IPS-18c (cell line): ENCODE measurements around the gene AWAT2.

Experiments
- H3K4me3 ChIP-seq: 2 replicates; pipeline ENCODE4 v1.7.0; 2013; ENCODE audit warnings: low read depth, mild to moderate bottlenecking, low read length, moderate library complexity; ENCODE audit not compliant: insufficient read depth
- H3K9me3 ChIP-seq: one replicate; pipeline ENCODE4 v1.6.1; 2013; ENCODE audit warnings: mild to moderate bottlenecking, low read length, moderate library complexity; ENCODE audit not compliant: control insufficient read depth, insufficient read depth

The AWAT2 gene, protein sequence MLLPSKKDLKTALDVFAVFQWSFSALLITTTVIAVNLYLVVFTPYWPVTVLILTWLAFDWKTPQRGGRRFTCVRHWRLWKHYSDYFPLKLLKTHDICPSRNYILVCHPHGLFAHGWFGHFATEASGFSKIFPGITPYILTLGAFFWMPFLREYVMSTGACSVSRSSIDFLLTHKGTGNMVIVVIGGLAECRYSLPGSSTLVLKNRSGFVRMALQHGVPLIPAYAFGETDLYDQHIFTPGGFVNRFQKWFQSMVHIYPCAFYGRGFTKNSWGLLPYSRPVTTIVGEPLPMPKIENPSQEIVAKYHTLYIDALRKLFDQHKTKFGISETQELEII

DNA sequence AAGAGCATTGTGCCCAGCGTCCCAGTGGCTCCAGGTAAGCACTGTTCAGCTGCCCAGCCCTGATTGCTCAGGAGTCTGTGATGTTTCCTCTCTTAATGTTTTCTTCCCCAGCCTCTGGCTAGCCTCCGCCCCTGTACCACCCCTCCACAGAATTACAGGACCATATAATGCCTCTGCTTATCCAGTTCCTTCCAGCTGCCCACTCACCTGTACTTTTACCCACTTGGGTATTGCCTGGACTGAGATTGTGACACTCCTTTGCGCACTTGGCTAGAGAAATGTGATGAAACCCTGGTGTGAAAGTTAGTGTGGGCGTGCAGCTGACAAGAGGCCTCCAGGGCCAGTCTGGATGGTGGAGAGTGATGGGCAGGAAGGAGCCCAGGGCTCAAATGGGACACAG, at the start of gene AWAT2:
Gene AWAT2 (minus strand): TSS at position 14 of the 400 bp plus-strand sequence. CDS start 6 bp downstream, at position 8.
- Histone ChIP-seq H3K4me3 (no peak within 1 kb of the TSS), H3K9me3 (peaks cover 9% of the 10 kb centered on the region)

DNA sequence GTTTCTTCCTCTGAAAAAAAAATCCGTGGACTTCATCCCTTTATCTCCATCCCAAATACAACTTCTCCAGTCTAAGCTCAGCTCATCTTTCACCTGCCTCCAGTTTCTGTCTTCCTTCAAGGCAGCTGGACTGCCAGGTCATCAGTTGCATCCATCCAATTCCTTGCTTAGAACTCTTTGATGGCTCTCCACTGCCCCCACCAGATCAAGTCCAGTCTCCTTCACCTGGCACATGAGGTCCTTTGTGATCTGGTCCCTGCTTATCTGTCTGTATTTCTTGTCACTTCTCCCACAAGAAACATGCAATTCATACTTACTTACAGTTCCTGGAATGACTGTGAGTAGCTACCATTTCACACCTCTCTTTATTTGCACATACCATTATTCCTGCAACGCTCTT, 46.3 kb upstream of the AWAT2 start:
- Histone ChIP-seq H3K4me3 (no peak overlapping the region), H3K9me3 (peaks cover 3% of the 10 kb centered on the region)

DNA sequence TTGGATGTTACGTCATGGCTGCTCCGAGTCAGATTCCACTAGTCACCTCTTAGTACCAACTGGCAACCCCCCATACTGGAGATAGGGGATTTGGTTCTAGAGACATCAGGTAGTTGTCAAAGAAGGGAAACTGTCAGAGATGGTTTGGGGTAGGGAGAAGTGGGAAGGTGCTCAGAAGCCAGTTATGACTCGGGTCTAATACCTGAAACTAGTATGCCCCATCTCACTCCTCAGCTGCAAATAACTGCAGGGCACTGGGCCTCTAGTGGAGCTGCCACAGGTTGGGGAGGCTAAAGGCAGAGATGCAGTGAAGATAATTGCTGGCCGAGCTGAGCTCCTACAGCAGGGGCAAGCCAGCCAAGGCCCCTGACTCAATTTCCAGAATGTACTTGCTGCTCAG, 42.5 kb upstream of the AWAT2 start:
- H3K9me3 ChIP-seq: peaks cover 6% of the 10 kb centered on the region

DNA sequence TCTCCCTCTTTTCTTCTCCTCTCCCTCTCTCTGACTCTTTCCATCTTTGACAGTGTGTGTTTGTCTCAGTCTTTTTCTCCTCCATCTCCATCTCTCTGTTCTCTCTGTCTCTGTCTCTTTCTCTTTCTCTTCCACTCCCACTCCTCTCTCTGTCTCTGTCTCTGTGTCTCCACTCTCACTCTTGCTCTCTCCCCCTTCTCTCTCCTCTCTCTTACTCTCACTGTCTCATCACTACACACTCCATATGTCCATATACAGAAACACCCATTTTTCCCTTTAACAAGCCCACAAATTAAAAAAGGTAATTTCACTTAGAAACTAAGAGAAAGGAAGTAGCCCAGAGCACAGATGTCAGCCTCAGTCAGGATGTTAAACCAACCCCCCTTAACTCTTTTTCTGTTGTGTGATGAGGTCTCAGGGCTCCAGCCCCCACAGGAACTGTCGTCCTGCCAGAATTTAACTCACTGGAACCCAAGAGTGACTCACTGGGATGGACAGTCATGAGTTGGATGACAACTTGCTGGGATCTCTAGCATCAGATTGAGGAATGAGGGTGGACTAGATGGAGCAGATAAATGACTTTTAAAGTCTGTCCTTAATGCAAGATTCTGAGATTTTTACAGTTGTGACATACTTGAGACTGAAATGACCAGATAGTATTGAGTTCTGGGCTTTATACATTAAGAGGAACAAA, 40.0 kb upstream of the AWAT2 start:
- H3K4me3 ChIP-seq: no peak overlapping the region
- peaks cover 4% of the 10 kb centered on the region for H3K9me3 ChIP-seq

More for the DNA sequence above, 42.5 kb upstream of the AWAT2 start:
- H3K4me3 ChIP-seq: no peak overlapping the region

DNA sequence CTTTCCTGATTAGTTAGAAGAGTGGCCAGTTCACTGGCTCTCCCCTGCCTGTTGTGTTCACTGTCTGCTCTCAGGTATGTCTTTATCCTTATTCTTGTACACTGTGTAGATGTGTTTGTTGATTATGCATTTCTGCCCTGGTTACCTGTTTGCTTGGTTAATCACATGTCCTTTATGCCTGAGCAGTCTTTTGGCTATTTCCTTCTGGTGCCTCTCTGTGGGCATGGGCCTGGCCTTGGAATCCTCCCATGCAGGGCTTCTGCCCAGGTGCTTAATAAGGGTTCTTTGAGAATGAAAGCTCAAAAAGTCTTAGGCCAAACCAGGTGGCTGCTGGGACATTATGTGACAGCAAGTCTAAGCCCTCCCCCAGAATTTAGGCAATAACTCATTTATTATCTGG, 39.0 kb upstream of the AWAT2 start:
- Histone ChIP-seq H3K4me3 (no peak overlapping the region), H3K9me3 (peaks cover 2% of the 10 kb centered on the region)

DNA sequence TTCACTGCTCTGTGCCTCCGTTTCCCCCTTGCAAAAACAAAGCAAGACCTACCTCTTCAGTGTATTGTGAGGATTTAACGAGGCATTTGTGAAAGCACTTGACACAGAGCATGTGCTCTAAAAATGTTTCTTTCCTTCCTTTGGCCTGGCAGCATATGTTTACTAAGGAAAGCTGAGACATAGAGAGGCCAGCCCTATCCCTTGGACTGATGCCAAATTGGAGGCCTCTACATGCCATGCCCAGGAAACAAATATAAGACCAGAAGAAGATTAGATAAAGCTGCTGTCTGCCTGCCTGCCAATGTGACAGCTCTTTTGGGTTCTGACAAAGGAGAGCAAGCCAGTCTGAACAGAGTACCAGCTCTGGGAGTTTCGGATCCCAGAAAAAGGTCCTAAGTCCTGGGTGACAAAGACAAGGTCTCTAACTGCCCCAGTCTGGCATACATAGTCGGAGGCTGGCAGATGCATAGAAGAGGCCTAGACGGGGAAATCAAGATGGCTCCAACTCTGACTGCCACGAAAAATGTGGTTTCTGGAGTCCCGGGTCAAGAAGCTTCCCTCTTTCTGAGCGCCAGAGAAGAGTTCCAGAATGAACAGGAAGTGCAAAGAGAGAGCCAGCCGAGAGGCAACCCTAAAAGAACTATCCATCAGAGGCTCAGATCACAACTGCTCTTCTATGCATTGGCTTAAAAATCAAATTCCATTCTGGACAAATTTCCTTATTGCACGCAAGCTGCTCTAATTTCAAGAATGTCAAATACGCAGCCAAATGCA, 38.3 kb upstream of the AWAT2 start:
- H3K4me3 ChIP-seq: no peak overlapping the region
- H3K9me3 ChIP-seq: peaks cover 2% of the 10 kb centered on the region

DNA sequence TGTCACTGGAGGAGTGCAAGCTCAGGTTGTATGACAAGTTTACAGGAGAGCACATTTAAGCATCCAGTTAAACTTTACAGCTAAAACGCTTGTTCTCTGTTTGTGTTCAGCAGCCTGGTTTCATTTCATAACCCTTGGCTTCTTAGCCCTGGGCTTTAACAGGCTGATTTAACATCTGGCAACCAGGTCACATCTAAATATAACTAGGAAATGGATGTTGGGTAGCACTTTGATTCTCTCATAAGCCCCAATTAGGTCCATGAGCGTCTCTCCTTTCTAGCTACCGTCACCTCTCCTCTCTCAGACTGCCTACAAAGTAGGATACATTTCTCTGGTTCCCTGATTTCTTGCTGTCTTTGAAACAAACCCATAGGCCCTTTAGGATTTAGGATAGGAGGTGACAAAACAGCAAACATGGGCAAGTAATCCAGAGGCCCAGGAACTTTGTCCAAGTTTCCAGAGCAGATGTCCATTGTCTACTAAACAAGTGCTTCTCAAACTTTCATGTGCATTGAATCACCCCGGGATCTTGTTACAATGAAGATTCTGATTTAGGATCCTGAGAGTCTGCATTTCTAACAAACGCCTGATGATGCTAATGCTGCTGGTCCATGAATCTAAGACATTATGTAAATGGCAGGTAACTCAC, 35.0 kb upstream of the AWAT2 start:
- peaks cover 2% of the 10 kb centered on the region for H3K9me3 ChIP-seq
- H3K4me3 ChIP-seq: no peak overlapping the region

DNA sequence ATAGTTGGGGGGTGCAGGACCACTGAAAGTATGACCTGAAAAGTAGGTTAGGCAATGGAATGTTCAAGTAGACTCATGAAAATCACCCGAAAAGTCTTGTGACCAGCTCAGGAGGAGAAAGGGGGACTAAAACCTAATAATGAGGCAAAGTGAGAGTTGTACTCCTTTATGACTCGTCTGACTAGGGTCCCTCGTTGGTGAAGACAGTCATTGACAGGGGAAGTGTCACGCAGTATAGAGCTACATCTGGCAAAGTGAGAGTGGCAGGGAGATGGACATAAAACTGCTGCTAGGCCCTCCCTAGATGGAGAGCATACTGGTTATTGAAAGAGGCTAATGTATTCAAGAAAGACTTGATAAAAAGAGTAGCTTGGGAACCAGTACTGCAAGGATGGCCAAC, 33.0 kb upstream of the AWAT2 start:
- Histone ChIP-seq H3K4me3 (no peak overlapping the region), H3K9me3 (peaks cover 4% of the 10 kb centered on the region)

DNA sequence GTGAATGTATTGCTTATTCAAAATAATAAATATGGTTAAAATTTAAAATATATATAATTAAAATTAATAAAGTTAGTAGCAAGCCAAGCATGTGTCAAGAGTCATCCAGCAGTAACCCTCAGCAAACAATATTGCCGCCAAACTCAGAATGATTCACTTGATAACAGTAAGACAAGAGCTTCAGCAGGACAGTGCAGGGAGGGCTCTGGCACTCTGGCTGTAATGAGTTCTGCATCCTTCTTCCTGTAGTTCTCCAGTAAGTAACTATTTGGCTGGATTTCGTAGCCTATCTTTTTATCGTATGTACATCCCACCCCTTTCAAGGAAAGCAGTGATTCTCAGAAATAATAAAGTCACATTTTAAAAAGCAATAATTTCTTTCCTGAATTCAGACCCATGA, 30.1 kb upstream of the AWAT2 start:
- Histone ChIP-seq H3K4me3 (no peak overlapping the region), H3K9me3 (peaks cover 12% of the 10 kb centered on the region)

DNA sequence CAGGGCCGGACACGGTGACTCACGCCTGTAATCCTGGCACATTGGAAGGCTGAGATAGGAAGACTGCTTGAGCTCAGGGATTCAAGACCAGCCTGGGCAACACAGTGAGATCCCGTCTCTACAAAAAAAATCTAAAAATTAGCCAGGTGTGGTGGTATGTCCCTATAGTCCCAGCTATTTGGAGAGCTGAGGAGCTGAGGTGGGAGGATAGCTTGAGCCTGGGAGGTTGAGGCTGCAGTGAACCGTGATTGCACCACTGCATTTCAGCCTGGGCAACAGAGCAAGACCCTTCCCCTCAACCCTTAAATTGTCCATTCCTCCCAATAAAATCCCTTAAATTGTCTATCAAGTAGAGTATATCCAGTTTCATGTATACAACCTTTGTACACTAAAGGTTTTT, 29.6 kb upstream of the AWAT2 start:
- peaks cover 12% of the 10 kb centered on the region for H3K9me3 ChIP-seq

DNA sequence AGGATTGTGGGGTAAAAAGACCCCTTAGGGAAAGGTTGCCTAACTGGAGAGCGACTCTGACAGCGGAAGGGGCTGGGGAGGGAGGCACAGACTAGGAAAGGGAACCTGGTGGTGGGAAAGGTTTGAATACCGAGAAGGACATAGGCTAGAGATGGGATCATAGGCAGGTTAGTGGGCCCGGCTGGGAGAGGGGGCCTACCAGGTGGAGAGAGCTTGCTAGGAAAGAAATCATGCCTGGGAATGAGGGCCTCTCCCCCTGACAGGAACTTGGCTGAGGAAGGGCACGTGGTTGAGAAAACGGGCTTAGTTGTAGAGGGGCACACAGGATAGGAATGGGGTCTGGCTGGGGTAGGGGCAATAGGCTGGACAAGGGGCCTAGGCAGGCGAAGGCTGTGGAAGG, 16.9 kb upstream of the AWAT2 start:
- Histone ChIP-seq H3K4me3 (no peak overlapping the region), H3K9me3 (no peaks in the 10 kb centered on the region)

More for the DNA sequence above, 29.6 kb upstream of the AWAT2 start:
- no peak overlapping the region for H3K4me3 ChIP-seq

DNA sequence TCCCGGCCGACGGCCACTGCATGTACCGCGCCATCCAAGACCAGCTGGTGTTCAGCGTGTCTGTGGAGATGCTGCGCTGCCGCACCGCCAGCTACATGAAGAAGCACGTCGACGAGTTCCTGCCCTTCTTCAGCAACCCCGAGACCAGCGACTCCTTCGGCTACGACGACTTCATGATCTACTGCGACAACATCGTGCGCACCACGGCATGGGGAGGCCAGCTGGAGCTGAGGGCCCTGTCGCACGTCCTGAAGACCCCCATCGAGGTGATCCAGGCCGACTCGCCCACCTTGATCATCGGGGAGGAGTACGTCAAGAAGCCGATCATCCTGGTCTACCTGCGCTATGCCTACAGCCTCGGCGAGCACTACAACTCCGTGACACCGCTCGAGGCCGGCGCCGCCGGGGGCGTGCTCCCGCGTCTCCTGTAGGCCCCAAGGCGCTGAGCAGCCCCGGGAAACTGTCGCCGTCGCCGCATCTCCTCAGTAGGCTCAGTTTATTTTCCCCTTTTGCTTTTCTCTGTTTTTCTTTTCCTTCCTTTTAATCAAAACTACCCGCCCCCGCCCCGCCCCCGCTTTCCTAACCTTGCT, 13.3 kb upstream of the AWAT2 start:
- no peak overlapping the region for H3K4me3 ChIP-seq
- H3K9me3 ChIP-seq: no peaks in the 10 kb centered on the region

DNA sequence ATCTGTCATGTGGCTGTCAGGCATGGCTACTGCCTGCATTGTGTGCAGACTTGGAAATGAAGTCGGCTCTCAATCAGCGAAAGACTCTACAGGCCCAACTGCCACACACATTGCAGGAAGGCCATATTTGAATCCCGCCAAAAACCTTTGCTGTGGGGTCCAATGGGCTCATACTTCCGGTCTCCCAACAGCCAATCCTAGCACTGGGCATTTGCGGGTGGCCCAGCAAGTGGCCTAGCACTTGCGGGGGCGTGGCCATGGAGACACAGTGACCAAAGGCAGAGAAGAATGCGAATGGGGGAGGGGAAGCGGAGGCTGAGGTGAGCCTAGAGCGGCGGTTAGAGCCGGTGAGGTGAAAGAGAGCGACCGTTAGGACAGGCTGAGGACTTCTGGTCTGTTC, 12.3 kb upstream of the AWAT2 start, which contains the start of gene OTUD6A:
Gene OTUD6A (plus strand): TSS at position 382 of the 400 bp plus-strand sequence. CDS start 68 bp downstream, outside the sequence.
- no peaks in the 10 kb centered on the region for H3K9me3 ChIP-seq
- H3K4me3 ChIP-seq: no peak within 1 kb of the TSS

DNA sequence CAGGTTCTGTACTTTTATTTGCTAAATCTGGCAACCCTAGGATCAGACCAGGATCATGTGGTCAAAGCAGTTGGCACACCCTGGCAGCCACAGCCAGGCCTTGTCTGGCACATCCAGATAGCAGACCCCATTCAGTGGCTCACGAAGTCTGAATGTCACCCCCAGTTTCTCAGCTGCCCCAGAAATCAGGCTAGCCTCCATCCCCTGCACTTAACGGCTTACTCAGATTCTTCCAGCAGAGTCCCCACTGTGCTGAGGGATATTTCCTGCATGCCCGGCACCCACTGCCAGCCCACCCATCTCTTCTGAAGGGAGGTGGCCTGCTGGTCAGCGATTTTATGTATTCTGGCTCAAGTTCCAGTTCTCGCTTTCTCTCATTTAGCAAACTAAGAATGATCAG, 4.7 kb upstream of the AWAT2 start:
- H3K9me3 ChIP-seq: peaks cover 13% of the 10 kb centered on the region
- H3K4me3 ChIP-seq: no peak overlapping the region

DNA sequence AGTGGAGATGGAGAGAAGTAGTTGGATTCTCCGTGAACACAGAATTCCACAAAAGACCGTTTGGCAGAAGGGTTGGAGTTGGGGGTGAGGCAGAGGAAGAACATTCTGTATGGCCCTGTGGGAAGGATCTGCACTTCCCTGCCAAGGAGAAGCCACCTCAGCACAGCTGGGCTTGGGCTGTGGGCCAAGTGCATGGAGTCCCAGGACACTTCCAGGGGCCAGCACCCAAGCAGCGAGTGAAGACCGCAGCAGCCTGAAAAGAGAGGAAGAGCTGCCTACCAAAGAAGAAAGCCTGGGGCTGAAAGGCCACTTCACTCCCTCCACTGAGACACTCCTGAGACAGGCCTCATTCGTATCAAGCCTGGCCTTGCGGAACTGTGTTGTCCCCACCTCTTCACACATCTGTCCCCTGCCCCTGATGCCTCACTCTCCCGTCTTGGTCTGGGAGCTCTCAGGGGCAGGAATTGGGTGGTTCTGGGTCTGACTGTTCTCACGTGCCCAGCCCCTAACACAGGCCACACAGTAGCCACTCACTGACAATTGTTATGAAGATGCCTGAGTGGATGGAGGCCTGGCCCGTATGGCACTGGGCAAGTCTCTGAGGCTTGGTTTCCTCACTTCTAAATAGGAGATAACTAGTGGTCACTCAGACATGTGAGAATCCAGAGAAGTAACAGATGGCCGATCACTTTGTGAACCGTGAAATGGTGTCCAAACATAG, 3.3 kb upstream of the AWAT2 start:
- Histone ChIP-seq H3K9me3 (peaks cover 13% of the 10 kb centered on the region), H3K4me3 (no peak overlapping the region)

DNA sequence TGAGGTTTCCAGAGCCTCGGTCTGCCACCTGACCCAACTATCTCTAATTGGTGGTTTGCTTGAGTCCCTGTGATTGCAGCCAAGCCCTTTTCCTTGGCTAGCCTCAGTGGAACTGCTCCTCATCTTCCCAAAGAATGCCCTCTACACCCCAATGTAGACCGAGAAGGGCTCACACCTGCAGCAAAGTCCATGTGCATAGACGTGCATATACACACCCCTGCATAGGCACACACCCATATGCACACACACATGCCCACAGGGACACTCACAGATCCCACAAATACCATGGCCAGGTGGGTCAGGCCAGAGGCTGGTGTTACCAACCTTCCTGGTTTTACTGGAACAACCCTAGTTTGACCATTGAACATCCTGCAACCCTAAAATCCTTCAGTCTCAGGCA, 332 bp downstream of the AWAT2 start:
- Histone ChIP-seq H3K9me3 (peaks cover 9% of the 10 kb centered on the region), H3K4me3 (no peak overlapping the region)
